PC-9 (cell line): ENCODE measurements around the gene CYTH2. TPM values are rescaled to one million over a fixed set of nuclear protein-coding genes. Genes with fewer than 3 reads are reported as not detected.

Source experiments
- BruUV-seq: library from RNA; stranded (reverse); fragments of 400-500 nt; replicated peaks from 2 replicates; lab custom pipeline; 2021; lab: Mats Ljungman, UMichigan
- CTCF ChIA-PET: fragments of 300-600 bp; sonication (Branson Sonifier 250); formaldehyde crosslinking; loops from one replicate; lab custom pipeline; 2022; ENCODE audit warnings: antibody characterized with exemption; lab: Charles Lee
- POLR2A ChIA-PET: fragments of 300-600 bp; sonication (Branson Sonifier 250); formaldehyde crosslinking; loops from one replicate; lab custom pipeline; 2022; ENCODE audit warnings: antibody characterized with exemption; ENCODE audit not compliant: unreplicated experiment; lab: Charles Lee
- DNase-seq, 2 experiments: peaks; one replicate each; pipeline versions ENCODE4 v3.0.0 to v3.0.0-alpha.2; 2015 to 2022; ENCODE audit warnings: mixed read lengths in 1 of 2
- H2AFZ ChIP-seq: fragments of 200-600 bp; sonication (generic); 2 replicates; pipeline ENCODE4 v1.8.1; 2017; ENCODE audit warnings: antibody characterized with exemption
- H3F3A ChIP-seq: fragments of 200-600 bp; sonication (generic); 2 replicates; pipeline ENCODE4 v1.8.1; 2017; ENCODE audit warnings: antibody characterized with exemption, mild to moderate bottlenecking, low read depth; ENCODE audit not compliant: insufficient read depth
- H3K27ac ChIP-seq: fragments of 200-600 bp; sonication (generic); 2 replicates; pipeline ENCODE4 v1.6.1; 2016; ENCODE audit warnings: mixed run types
- H3K27me3 ChIP-seq: fragments of 200-600 bp; sonication (generic); 2 replicates; pipeline ENCODE4 v1.6.1; 2016; ENCODE audit warnings: low read depth, mixed run types; ENCODE audit not compliant: insufficient read depth
- H3K36me3 ChIP-seq: fragments of 200-600 bp; sonication (generic); 2 replicates; pipeline ENCODE4 v1.6.1; 2016; ENCODE audit warnings: low read depth, mixed run types
- H3K4me1 ChIP-seq: fragments of 200-600 bp; sonication (generic); replicated peaks from 2 replicates; pipeline ENCODE4 v1.6.1; 2016; ENCODE audit warnings: mixed run types; ENCODE audit not compliant: insufficient read depth
- H3K4me2 ChIP-seq: fragments of 200-600 bp; sonication (generic); 2 replicates; pipeline ENCODE4 v1.6.1; 2017; ENCODE audit warnings: mixed run types
- H3K4me3 ChIP-seq: fragments of 200-600 bp; sonication (generic); 2 replicates; pipeline ENCODE4 v1.6.1; 2016; ENCODE audit warnings: mixed run types
- H3K79me2 ChIP-seq: fragments of 200-600 bp; sonication (generic); 2 replicates; pipeline ENCODE4 v1.6.1; 2017; ENCODE audit warnings: low read depth, mixed run types
- H3K9me2 ChIP-seq: fragments of 200-600 bp; sonication (generic); 2 replicates; pipeline ENCODE4 v1.8.1; 2017; ENCODE audit warnings: mild to moderate bottlenecking; ENCODE audit not compliant: insufficient read depth
- H3K9me3 ChIP-seq: fragments of 200-600 bp; sonication (generic); 2 replicates; pipeline ENCODE4 v1.8.1; 2016; ENCODE audit warnings: low read depth; ENCODE audit not compliant: insufficient read depth
- H4K20me1 ChIP-seq: fragments of 200-600 bp; sonication (generic); 2 replicates; pipeline ENCODE4 v1.8.1; 2017; ENCODE audit not compliant: insufficient read depth
- EZH2 ChIP-seq: fragments of 200-600 bp; sonication (generic); IDR thresholded peaks from 2 replicates; pipeline ENCODE4 v1.8.0; 2017; ENCODE audit warnings: antibody characterized with exemption, low read depth
- intact Hi-C: fragments of 100-400 bp; cut with micrococcal nuclease; formaldehyde crosslinking; loops from one replicate; pipeline ENCODE4 v1.10.0; 2022; ENCODE audit not compliant: unreplicated experiment
- total RNA-seq: library from RNA; stranded (reverse); gene quantifications from 2 replicates; pipeline ENCODE4 v1.2.3, GENCODE V29; 2021
- TF ChIP-seq, protein P1 (sequence below): fragments of 200-600 bp; sonication (generic); conservative IDR thresholded peaks from 2 replicates; pipeline ENCODE4 v1.6.1; 2017; ENCODE audit warnings: mixed run types, antibody characterized with exemption, mild to moderate bottlenecking, moderate library complexity

The CYTH2 gene
- total RNA-seq, 1 experiment from 2014 or later, result 74.4 TPM

DNA sequence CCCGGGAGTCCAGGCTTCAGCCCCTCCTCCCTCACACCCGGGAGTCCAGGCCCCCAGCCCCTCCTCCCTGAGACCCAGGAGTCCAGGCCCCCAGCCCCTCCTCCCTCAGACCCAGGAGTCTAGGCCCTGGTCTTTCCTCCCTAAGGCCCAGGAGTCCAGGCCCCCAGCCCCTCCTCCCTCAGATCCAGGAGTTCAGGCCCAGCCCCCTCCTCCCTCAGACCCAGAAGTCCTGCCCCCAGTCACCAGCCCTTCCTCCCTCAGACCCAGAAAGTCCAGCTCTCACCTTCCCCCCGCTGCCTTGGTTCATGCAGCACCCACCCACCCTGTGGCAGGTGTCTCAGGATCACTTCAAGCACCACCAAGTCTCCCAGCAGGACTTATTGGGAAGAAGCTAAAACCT lies 14.1 kb downstream of the CYTH2 start:
- Histone ChIP-seq H3K36me3 (peaks cover 2% of the 10 kb centered on the region; the same call in 1 of the 2 replicates), H3K4me3 (no peak overlapping the region), H3F3A (peaks cover 78% of the 10 kb centered on the region), H3K27ac (no peak overlapping the region), H3K4me1 (peaks cover 25% of the 10 kb centered on the region), H3K9me2 (no peaks in the 10 kb centered on the region), H3K27me3 (no peaks in the 10 kb centered on the region), H3K4me2 (no peak overlapping the region), H2AFZ (no peak overlapping the region), H3K9me3 (no peaks in the 10 kb centered on the region), H4K20me1 (peaks cover 5% of the 10 kb centered on the region; the same call in 1 of the 2 replicates), H3K79me2 (no peaks in the 10 kb centered on the region)
- no TSS peak for BruUV-seq
- TF ChIP-seq, protein P1, sequence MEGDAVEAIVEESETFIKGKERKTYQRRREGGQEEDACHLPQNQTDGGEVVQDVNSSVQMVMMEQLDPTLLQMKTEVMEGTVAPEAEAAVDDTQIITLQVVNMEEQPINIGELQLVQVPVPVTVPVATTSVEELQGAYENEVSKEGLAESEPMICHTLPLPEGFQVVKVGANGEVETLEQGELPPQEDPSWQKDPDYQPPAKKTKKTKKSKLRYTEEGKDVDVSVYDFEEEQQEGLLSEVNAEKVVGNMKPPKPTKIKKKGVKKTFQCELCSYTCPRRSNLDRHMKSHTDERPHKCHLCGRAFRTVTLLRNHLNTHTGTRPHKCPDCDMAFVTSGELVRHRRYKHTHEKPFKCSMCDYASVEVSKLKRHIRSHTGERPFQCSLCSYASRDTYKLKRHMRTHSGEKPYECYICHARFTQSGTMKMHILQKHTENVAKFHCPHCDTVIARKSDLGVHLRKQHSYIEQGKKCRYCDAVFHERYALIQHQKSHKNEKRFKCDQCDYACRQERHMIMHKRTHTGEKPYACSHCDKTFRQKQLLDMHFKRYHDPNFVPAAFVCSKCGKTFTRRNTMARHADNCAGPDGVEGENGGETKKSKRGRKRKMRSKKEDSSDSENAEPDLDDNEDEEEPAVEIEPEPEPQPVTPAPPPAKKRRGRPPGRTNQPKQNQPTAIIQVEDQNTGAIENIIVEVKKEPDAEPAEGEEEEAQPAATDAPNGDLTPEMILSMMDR, result no peak
- TF ChIP-seq EZH2, result no peak
- intact Hi-C loops, result loop anchor here (10.0 kb wide), 1 partner anchor 482 kb away; the partner anchor contains the start of gene FTL
- no peak for DNase-seq
- CTCF ChIA-PET, result no interaction called here
- POLR2A ChIA-PET, result no interaction called here

DNA sequence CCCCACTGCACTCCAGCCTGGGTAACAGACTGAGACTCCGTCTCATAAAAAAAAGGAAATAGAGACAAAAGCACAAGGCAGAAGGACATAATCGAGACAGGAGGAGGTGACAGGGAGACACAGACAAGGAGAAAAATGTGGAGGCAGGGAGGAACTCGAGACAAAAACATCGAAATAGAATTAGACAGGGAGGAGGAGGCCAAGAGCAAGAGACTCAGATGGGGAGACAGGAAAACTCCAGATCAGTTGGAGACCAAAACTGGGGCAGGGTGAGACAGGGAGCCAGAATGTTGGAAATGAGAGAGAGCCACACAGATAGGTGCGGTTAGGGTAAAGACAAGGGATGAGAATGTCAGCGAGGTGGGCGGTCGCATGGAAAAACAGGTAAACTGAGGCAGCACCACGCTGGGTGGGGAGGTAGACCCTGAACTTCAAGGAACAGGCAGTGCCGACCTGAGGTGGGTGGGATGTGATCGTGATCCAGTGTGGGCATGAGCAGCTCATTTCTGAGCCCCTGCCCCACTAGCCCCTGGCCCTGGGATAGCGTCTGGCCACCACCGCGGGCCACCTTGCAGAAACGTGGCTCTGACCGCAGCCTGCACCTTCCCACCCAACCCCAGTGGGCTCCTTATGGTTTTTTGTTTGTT lies 15.2 kb downstream of the CYTH2 start:
- Histone ChIP-seq H3K4me2 (no peak overlapping the region), H3K79me2 (no peaks in the 10 kb centered on the region), H3F3A (peaks cover 86% of the 10 kb centered on the region), H2AFZ (no peak overlapping the region), H3K9me3 (no peaks in the 10 kb centered on the region), H3K27ac (no peak overlapping the region), H3K36me3 (no peaks in the 10 kb centered on the region), H3K27me3 (no peaks in the 10 kb centered on the region), H3K4me3 (no peak overlapping the region), H3K9me2 (no peaks in the 10 kb centered on the region), H4K20me1 (no peaks in the 10 kb centered on the region; the same call in 1 of the 2 replicates), H3K4me1 (peaks cover 36% of the 10 kb centered on the region)
- TF ChIP-seq, protein P1, result no peak
- no peak for TF ChIP-seq EZH2
- intact Hi-C loops, result loop anchor here (10.0 kb wide), 1 partner anchor 480 kb away; the partner anchor contains the start of gene FTL
- ChIA-PET CTCF (no interaction called here), POLR2A (no interaction called here)
- BruUV-seq, result no TSS peak
- DNase-seq, result no peak

DNA sequence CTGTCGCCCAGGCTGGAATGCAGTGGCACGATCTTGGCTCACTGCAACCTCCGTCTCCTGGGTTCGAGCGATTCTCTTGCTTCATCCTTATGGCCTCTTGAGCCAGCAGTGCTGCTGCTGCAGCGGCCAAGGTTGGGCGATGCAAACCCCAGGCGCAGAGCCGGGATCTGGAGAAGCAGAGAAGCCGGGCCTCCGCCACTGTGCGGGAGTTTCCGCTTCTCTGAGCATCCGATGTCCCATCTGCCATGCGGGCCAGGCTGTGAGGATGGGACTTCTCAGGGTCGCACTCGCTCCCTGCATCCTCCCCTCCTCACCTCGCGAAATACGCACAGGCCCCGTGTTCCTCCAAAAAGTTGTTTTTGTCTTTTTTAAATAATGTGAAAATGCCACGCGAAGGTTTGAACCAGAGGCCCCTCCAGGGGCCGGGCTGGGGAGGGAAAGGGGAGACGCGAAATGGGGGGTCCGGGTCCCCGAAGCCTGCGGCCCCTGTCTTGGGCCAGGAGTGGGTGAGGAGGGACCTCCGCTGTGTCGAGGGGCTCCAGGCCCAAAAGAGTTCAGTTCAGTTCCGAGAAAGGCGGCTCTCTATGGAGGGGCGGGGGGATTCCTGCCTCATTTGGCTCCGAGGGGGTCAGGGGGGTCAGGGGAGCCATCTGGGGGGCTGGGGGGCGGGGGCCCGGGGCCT lies 15.9 kb downstream of the CYTH2 start:
- peaks cover 43% of the 10 kb centered on the region for H3K4me1 ChIP-seq
- H2AFZ ChIP-seq, result no peak overlapping the region
- BruUV-seq, result no TSS peak
- CTCF ChIA-PET, result no interaction called here
- no peak for TF ChIP-seq EZH2
- TF ChIP-seq, protein P1, result no peak
- POLR2A ChIA-PET, result no interaction called here
- no peak overlapping the region for H3K4me2 ChIP-seq
- no peaks in the 10 kb centered on the region for H3K9me2 ChIP-seq
- intact Hi-C loops, result loop anchor here (5.0 to 10.0 kb wide), 2 partner anchors 93 to 480 kb away; partner anchors contain the start of genes FTL, GRIN2D and KDELR1
- H3K36me3 ChIP-seq, result no peaks in the 10 kb centered on the region
- no peak overlapping the region for H3K4me3 ChIP-seq
- H3K27me3 ChIP-seq, result no peaks in the 10 kb centered on the region
- H4K20me1 ChIP-seq, result no peaks in the 10 kb centered on the region
- peaks cover 84% of the 10 kb centered on the region for H3F3A ChIP-seq
- H3K27ac ChIP-seq, result no peak overlapping the region
- no peak for DNase-seq
- no peaks in the 10 kb centered on the region for H3K79me2 ChIP-seq
- H3K9me3 ChIP-seq, result no peaks in the 10 kb centered on the region
